ENCODE data around the gene HGD. TPM values are rescaled to one million over a fixed set of nuclear protein-coding genes. Genes with fewer than 3 reads are reported as not detected.

Gene HGD
- total RNA-seq, 4 donors from 2014 or later, result 1.7 to 5.1 (median 2.1) TPM; not detected in 1

- no peak overlapping the region for H3K27ac ChIP-seq
- peaks cover 20% of the 10 kb centered on the region for H3K36me3 ChIP-seq
- WGBS, result 92% methylated on average over 1 of the region's 1 CpG
These were observed 11.6 kb upstream of the HGD start for GRCh38 chr3:120693439-120694171.

DNA sequence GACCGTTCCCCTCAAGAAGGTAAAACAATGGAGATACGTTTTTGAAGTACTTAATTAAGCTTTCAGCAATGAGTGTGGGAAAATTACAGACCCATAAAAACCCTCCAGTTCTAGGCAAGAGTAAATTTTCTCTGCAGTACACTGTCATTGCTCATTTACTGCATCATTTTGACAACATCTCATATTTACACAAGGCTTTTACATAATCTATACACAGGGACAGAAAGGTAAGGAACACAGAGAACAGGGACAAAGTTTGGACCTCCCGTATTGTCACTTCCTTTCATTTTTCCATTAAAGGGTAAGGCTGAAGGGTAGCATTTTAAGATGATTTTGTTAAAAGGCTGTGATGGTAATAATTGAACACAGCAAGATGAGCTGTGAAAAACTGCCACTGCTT lies 7.4 kb upstream of the HGD start:
- no peaks in the 10 kb centered on the region for H3K27me3 ChIP-seq
- peaks cover 13% of the 10 kb centered on the region for H3K36me3 ChIP-seq
- H3K4me1 ChIP-seq, result no peaks in the 10 kb centered on the region
- DNase-seq (ENCODE audit: low spot score in 2 of 2), result no peak
- WGBS, result 88% methylated on average over 3 of the region's 3 CpGs
- H3K4me3 ChIP-seq, result no peak overlapping the region
- no peak overlapping the region for H3K27ac ChIP-seq
- H3K9me3 ChIP-seq, result no peaks in the 10 kb centered on the region
- TF ChIP-seq POLR2AphosphoS5 (IDR thresholded peaks at IDR 0.05) (no peak), EP300 (IDR thresholded peaks at IDR 0.05) (no peak), POLR2A (IDR thresholded peaks at IDR 0.05) (no peak)
- TF ChIP-seq, protein P1, sequence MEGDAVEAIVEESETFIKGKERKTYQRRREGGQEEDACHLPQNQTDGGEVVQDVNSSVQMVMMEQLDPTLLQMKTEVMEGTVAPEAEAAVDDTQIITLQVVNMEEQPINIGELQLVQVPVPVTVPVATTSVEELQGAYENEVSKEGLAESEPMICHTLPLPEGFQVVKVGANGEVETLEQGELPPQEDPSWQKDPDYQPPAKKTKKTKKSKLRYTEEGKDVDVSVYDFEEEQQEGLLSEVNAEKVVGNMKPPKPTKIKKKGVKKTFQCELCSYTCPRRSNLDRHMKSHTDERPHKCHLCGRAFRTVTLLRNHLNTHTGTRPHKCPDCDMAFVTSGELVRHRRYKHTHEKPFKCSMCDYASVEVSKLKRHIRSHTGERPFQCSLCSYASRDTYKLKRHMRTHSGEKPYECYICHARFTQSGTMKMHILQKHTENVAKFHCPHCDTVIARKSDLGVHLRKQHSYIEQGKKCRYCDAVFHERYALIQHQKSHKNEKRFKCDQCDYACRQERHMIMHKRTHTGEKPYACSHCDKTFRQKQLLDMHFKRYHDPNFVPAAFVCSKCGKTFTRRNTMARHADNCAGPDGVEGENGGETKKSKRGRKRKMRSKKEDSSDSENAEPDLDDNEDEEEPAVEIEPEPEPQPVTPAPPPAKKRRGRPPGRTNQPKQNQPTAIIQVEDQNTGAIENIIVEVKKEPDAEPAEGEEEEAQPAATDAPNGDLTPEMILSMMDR (IDR thresholded peaks at IDR 0.05), result no peak

More at GRCh38 chr3:120693439-120694171, 11.6 kb upstream of the HGD start:
- Histone ChIP-seq H3K27me3 (no peaks in the 10 kb centered on the region), H3K4me3 (no peak overlapping the region), H3K9me3 (no peaks in the 10 kb centered on the region), H3K4me1 (no peaks in the 10 kb centered on the region)
- TF ChIP-seq, protein P1 (IDR thresholded peaks at IDR 0.05), result no peak
- TF ChIP-seq POLR2AphosphoS5 (IDR thresholded peaks at IDR 0.05) (no peak), POLR2A (IDR thresholded peaks at IDR 0.05) (no peak), EP300 (IDR thresholded peaks at IDR 0.05) (no peak)
- no peak for DNase-seq (ENCODE audit: low spot score in 2 of 2)

DNA sequence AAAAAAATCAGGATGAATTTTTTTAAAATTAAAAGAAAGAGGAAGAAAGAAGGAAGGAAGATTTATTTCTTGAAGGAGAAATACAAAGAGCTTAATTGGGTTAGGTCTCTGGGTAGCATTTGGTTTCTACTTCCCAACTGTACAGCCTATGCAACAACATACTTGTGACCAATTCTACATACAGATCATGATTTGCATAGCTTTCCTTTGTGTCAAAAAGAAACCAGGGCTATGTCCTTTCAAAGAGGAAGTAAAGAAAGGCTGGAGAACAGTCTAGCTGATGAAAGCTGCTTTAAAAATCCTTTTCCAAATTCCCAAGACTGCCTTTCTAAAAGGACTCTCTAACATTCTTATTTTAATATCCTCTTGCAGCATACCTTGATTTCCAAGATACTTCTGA lies 6.1 kb upstream of the HGD start:
- TF ChIP-seq, protein P1 (IDR thresholded peaks at IDR 0.05), result no peak
- TF ChIP-seq EP300 (IDR thresholded peaks at IDR 0.05), result no peak
- TF ChIP-seq POLR2AphosphoS5 (IDR thresholded peaks at IDR 0.05), result no peak
- no peak for TF ChIP-seq POLR2A (IDR thresholded peaks at IDR 0.05)
- no peaks in the 10 kb centered on the region for H3K4me1 ChIP-seq
- no peak for DNase-seq (ENCODE audit: low spot score in 2 of 2)
- H3K36me3 ChIP-seq, result peaks cover 13% of the 10 kb centered on the region
- no peaks in the 10 kb centered on the region for H3K27me3 ChIP-seq
- no peak overlapping the region for H3K4me3 ChIP-seq
- no peaks in the 10 kb centered on the region for H3K9me3 ChIP-seq
- no peak overlapping the region for H3K27ac ChIP-seq

- Histone ChIP-seq H3K9me3 (no peaks in the 10 kb centered on the region), H3K36me3 (peaks cover 13% of the 10 kb centered on the region), H3K27ac (no peak overlapping the region), H3K27me3 (no peaks in the 10 kb centered on the region), H3K4me3 (no peak overlapping the region), H3K4me1 (no peaks in the 10 kb centered on the region)
- DNase-seq (ENCODE audit: low spot score in 2 of 2), result no peak
- TF ChIP-seq POLR2A (IDR thresholded peaks at IDR 0.05) (no peak), POLR2AphosphoS5 (IDR thresholded peaks at IDR 0.05) (no peak), EP300 (IDR thresholded peaks at IDR 0.05) (no peak)
- TF ChIP-seq, protein P1 (IDR thresholded peaks at IDR 0.05), result no peak
- WGBS, result 100% methylated on average over 1 of the region's 1 CpG
These were observed 3.4 kb upstream of the HGD start for GRCh38 chr3:120685411-120685810.

DNA sequence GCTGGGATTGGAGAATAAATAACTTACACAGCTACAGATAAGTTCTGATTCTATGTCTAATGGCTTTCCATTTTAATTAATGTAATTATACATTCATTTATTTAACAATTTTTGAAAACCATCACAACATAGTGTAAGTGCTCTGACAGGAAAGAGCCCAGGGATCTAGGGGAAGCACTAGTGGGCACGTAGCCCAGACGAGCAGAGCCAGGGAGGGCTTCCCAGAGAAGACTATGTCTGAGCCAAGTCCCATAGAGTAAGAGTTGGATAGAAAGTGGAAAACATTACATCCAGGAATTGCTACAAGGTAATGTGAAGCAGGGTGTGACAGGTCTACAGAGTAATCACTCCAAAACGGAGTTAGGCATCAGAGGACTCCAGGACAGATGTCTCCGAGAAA lies 2.9 kb upstream of the HGD start:
- 67% methylated on average over 4 of the region's 4 CpGs for WGBS
- Histone ChIP-seq H3K36me3 (peaks cover 13% of the 10 kb centered on the region), H3K9me3 (no peaks in the 10 kb centered on the region), H3K27me3 (no peaks in the 10 kb centered on the region), H3K27ac (no peak overlapping the region), H3K4me1 (no peaks in the 10 kb centered on the region), H3K4me3 (no peak overlapping the region)
- no peak for TF ChIP-seq POLR2A (IDR thresholded peaks at IDR 0.05)
- TF ChIP-seq, protein P1 (IDR thresholded peaks at IDR 0.05), result no peak
- TF ChIP-seq POLR2AphosphoS5 (IDR thresholded peaks at IDR 0.05), result no peak
- TF ChIP-seq EP300 (IDR thresholded peaks at IDR 0.05), result no peak
- no peak for DNase-seq (ENCODE audit: low spot score in 2 of 2)
